SJCRH30 (cell line): ENCODE measurements around the gene STAT4. TPM values are rescaled to one million over a fixed set of nuclear protein-coding genes. Genes with fewer than 3 reads are reported as not detected.

Experiments
- DNase-seq, 2 experiments: peaks; one replicate each; pipeline ENCODE4 v3.0.0-alpha.2; 2015 to 2020
- H3K27ac ChIP-seq: fragments of 250-450 bp; sonication (Bioruptor Pico); 2 replicates; pipeline ENCODE4 v1.5.1; 2020; ENCODE audit warnings: mild to moderate bottlenecking, moderate library complexity
- H3K27me3 ChIP-seq: fragments of 250-450 bp; sonication (Bioruptor Pico); 2 replicates; pipeline ENCODE4 v1.5.1; 2020; ENCODE audit warnings: mild to moderate bottlenecking, moderate library complexity
- H3K36me3 ChIP-seq: fragments of 250-450 bp; sonication (Bioruptor Pico); 2 replicates; pipeline ENCODE4 v1.5.1; 2020; ENCODE audit warnings: mild to moderate bottlenecking, moderate library complexity
- H3K4me1 ChIP-seq: fragments of 250-450 bp; sonication (Bioruptor Pico); 2 replicates; pipeline ENCODE4 v1.5.1; 2020; ENCODE audit warnings: mild to moderate bottlenecking, moderate library complexity
- H3K4me3 ChIP-seq: fragments of 250-450 bp; sonication (Bioruptor Pico); 2 replicates; pipeline ENCODE4 v1.5.1; 2020; ENCODE audit warnings: mild to moderate bottlenecking, moderate library complexity
- H3K9me3 ChIP-seq: fragments of 250-450 bp; sonication (Bioruptor Pico); replicated peaks from 2 replicates; pipeline ENCODE4 v1.5.1; 2020; ENCODE audit warnings: mild to moderate bottlenecking, moderate library complexity
- total RNA-seq: library from RNA; depleted of rRNA; stranded (reverse); fragments of >200 nt; shearing (Covaris generic); gene quantifications from 2 replicates; pipeline ENCODE4 v1.2.3, GENCODE V29; 2014

The STAT4 gene
- total RNA-seq, 1 experiment from 2014 or later = 0.16 TPM

GRCh38 chr2:191112448-191112901, 38.3 kb downstream of the STAT4 start:
- no peak for DNase-seq
- Histone ChIP-seq H3K4me3 (no peak overlapping the region), H3K4me1 (no peaks in the 10 kb centered on the region), H3K36me3 (no peaks in the 10 kb centered on the region), H3K27me3 (peaks cover 20% of the 10 kb centered on the region), H3K27ac (no peak overlapping the region), H3K9me3 (no peaks in the 10 kb centered on the region)

GRCh38 chr2:191109888-191110287, 40.9 kb downstream of the STAT4 start:
- DNase-seq = no peak
- H3K4me1 ChIP-seq = no peaks in the 10 kb centered on the region
- no peak overlapping the region for H3K27ac ChIP-seq
- H3K27me3 ChIP-seq = peaks cover 20% of the 10 kb centered on the region
- no peaks in the 10 kb centered on the region for H3K36me3 ChIP-seq
- H3K9me3 ChIP-seq = no peaks in the 10 kb centered on the region
- no peak overlapping the region for H3K4me3 ChIP-seq

- Histone ChIP-seq H3K9me3 (no peaks in the 10 kb centered on the region), H3K27ac (no peak overlapping the region), H3K4me3 (no peak overlapping the region), H3K4me1 (no peaks in the 10 kb centered on the region), H3K36me3 (no peaks in the 10 kb centered on the region), H3K27me3 (peaks cover 27% of the 10 kb centered on the region)
- DNase-seq = no peak
Observed at GRCh38 chr2:191108331-191108730, 42.5 kb downstream of the STAT4 start.

- peaks cover 20% of the 10 kb centered on the region for H3K27me3 ChIP-seq
- DNase-seq = peak in 1 of 2 experiments; percentile 31
- H3K27ac ChIP-seq = no peak overlapping the region
Observed at GRCh38 chr2:191105082-191105481, 45.7 kb downstream of the STAT4 start.

GRCh38 chr2:191103774-191104173, 47.0 kb downstream of the STAT4 start:
- Histone ChIP-seq H3K27me3 (peaks cover 16% of the 10 kb centered on the region), H3K9me3 (no peaks in the 10 kb centered on the region), H3K4me3 (no peak overlapping the region), H3K36me3 (no peaks in the 10 kb centered on the region), H3K27ac (no peak overlapping the region), H3K4me1 (0 out of 2 replicates have a peak, but pooled peaks cover 3% of the 10 kb centered on the region)
- no peak for DNase-seq

More at GRCh38 chr2:191105082-191105481, 45.7 kb downstream of the STAT4 start:
- H3K9me3 ChIP-seq = no peaks in the 10 kb centered on the region
- H3K4me1 ChIP-seq = no peaks in the 10 kb centered on the region
- H3K36me3 ChIP-seq = no peaks in the 10 kb centered on the region
- H3K4me3 ChIP-seq = no peak overlapping the region

GRCh38 chr2:191100216-191100615, 50.6 kb downstream of the STAT4 start:
- Histone ChIP-seq H3K9me3 (peaks cover 6% of the 10 kb centered on the region; the same call in 1 of the 2 replicates), H3K4me1 (0 out of 2 replicates have a peak, but pooled peaks cover 3% of the 10 kb centered on the region), H3K27ac (no peak overlapping the region), H3K27me3 (peaks cover 11% of the 10 kb centered on the region), H3K4me3 (no peak overlapping the region), H3K36me3 (no peaks in the 10 kb centered on the region)
- no peak for DNase-seq

GRCh38 chr2:191087311-191087710, 63.5 kb downstream of the STAT4 start:
- no peak for DNase-seq
- no peak overlapping the region for H3K4me3 ChIP-seq
- H3K36me3 ChIP-seq = no peaks in the 10 kb centered on the region
- H3K27me3 ChIP-seq = peaks cover 4% of the 10 kb centered on the region; the same call in 1 of the 2 replicates
- H3K4me1 ChIP-seq = no peaks in the 10 kb centered on the region; the same call in 1 of the 2 replicates
- H3K9me3 ChIP-seq = 0 out of 2 replicates have a peak, but pooled peaks cover 6% of the 10 kb centered on the region
- no peak overlapping the region for H3K27ac ChIP-seq

GRCh38 chr2:191086706-191087105, 64.1 kb downstream of the STAT4 start:
- H3K27ac ChIP-seq = no peak overlapping the region
- H3K36me3 ChIP-seq = no peaks in the 10 kb centered on the region
- H3K4me3 ChIP-seq = no peak overlapping the region
- DNase-seq = no peak
- peaks cover 3% of the 10 kb centered on the region; the same call in 1 of the 2 replicates for H3K27me3 ChIP-seq
- H3K4me1 ChIP-seq = no peaks in the 10 kb centered on the region; the same call in 1 of the 2 replicates
- 0 out of 2 replicates have a peak, but pooled peaks cover 6% of the 10 kb centered on the region for H3K9me3 ChIP-seq

GRCh38 chr2:191083540-191083939, 67.3 kb downstream of the STAT4 start:
- H3K27me3 ChIP-seq = no peaks in the 10 kb centered on the region
- H3K4me3 ChIP-seq = no peak overlapping the region
- no peaks in the 10 kb centered on the region for H3K36me3 ChIP-seq
- no peaks in the 10 kb centered on the region; the same call in 1 of the 2 replicates for H3K4me1 ChIP-seq
- no peak overlapping the region for H3K27ac ChIP-seq
- DNase-seq = no peak
- H3K9me3 ChIP-seq = peaks cover 9% of the 10 kb centered on the region; the same call in 1 of the 2 replicates

- Histone ChIP-seq H3K27ac (no peak overlapping the region), H3K36me3 (no peaks in the 10 kb centered on the region), H3K27me3 (no peaks in the 10 kb centered on the region), H3K4me1 (no peaks in the 10 kb centered on the region; the same call in 1 of the 2 replicates), H3K4me3 (no peak overlapping the region), H3K9me3 (peaks cover 9% of the 10 kb centered on the region; the same call in 1 of the 2 replicates)
- DNase-seq = no peak
Observed at GRCh38 chr2:191082321-191082720, 68.5 kb downstream of the STAT4 start.

- Histone ChIP-seq H3K4me1 (no peaks in the 10 kb centered on the region; the same call in 1 of the 2 replicates), H3K27me3 (no peaks in the 10 kb centered on the region), H3K27ac (no peak overlapping the region), H3K36me3 (no peaks in the 10 kb centered on the region), H3K9me3 (peaks cover 9% of the 10 kb centered on the region; the same call in 1 of the 2 replicates), H3K4me3 (no peak overlapping the region)
- DNase-seq = no peak
Observed at GRCh38 chr2:191081411-191082155, 69.2 kb downstream of the STAT4 start.

GRCh38 chr2:191078165-191078867, 72.5 kb downstream of the STAT4 start:
- Histone ChIP-seq H3K4me1 (no peaks in the 10 kb centered on the region), H3K4me3 (no peak overlapping the region), H3K9me3 (peaks cover 3% of the 10 kb centered on the region; the same call in 1 of the 2 replicates), H3K27me3 (no peaks in the 10 kb centered on the region), H3K27ac (no peak overlapping the region), H3K36me3 (no peaks in the 10 kb centered on the region)
- DNase-seq = no peak

- H3K4me1 ChIP-seq = no peaks in the 10 kb centered on the region
- no peak overlapping the region for H3K4me3 ChIP-seq
- H3K36me3 ChIP-seq = no peaks in the 10 kb centered on the region
- no peak overlapping the region for H3K27ac ChIP-seq
- no peaks in the 10 kb centered on the region for H3K9me3 ChIP-seq
- no peaks in the 10 kb centered on the region for H3K27me3 ChIP-seq
- no peak for DNase-seq
Observed at GRCh38 chr2:191070276-191070675, 80.5 kb downstream of the STAT4 start.

GRCh38 chr2:191069606-191070005, 81.2 kb downstream of the STAT4 start:
- H3K9me3 ChIP-seq = no peaks in the 10 kb centered on the region
- H3K4me3 ChIP-seq = no peak overlapping the region
- H3K36me3 ChIP-seq = no peaks in the 10 kb centered on the region
- no peaks in the 10 kb centered on the region for H3K4me1 ChIP-seq
- H3K27me3 ChIP-seq = no peaks in the 10 kb centered on the region; the same call in 1 of the 2 replicates
- no peak for DNase-seq
- H3K27ac ChIP-seq = no peak overlapping the region

GRCh38 chr2:191066919-191067233, 83.9 kb downstream of the STAT4 start:
- Histone ChIP-seq H3K27ac (no peak overlapping the region), H3K4me3 (no peak overlapping the region), H3K4me1 (no peaks in the 10 kb centered on the region), H3K36me3 (no peaks in the 10 kb centered on the region), H3K27me3 (no peaks in the 10 kb centered on the region; the same call in 1 of the 2 replicates), H3K9me3 (no peaks in the 10 kb centered on the region)
- DNase-seq = no peak
